Lower leg skin (tissue), 4 donors: Measurements from ENCODE around the gene CD164. TPM values are rescaled to one million over a fixed set of nuclear protein-coding genes. Genes with fewer than 3 reads are reported as not detected.

Experiments
- DNase-seq, 2 donors: peaks; one replicate each; pipeline ENCODE4 v3.0.0-alpha.2; 2019; ENCODE audit warnings: low spot score in 2 of 2
- H3K4me3 ChIP-seq: fragments of 200-600 bp; sonication (generic); 2 replicates; pipeline ENCODE4 v1.5.1; 2017; ENCODE audit warnings: mild to moderate bottlenecking, low read depth; ENCODE audit not compliant: poor library complexity, severe bottlenecking
- CTCF ChIP-seq, 3 donors: fragments of 450-650 bp; IDR thresholded peaks; one replicate each; pipeline ENCODE4 v1.5.1; 2016; ENCODE audit warnings: antibody characterized with exemption in 3 of 3, mild to moderate bottlenecking in 3 of 3, moderate library complexity in 2 of 3
- POLR2A ChIP-seq, 2 donors: fragments of 450-650 bp; IDR thresholded peaks; one replicate each; pipeline ENCODE4 v1.6.1; 2016 to 2017; ENCODE audit warnings: antibody characterized with exemption in 2 of 2, mild to moderate bottlenecking in 1 of 2, moderate library complexity in 1 of 2
- WGBS, 2 donors: methylation state at CpG; one replicate each; pipeline ENCODE4 v1.1.5; 2018; 5-methylcytosine and 5-hydroxymethylcytosine counted together
- intact Hi-C: fragments of 100-400 bp; cut with DNase I; formaldehyde crosslinking; loops from one replicate; pipeline ENCODE4 v1.15.0; 2023; ENCODE audit warnings: low total_unique reads
- total RNA-seq, 4 donors: library from RNA; depleted of rRNA; stranded (reverse); fragments of >200 nt; gene quantifications; one replicate each; pipeline ENCODE4 v1.1.0, GENCODE V29; 2016

Gene CD164
- total RNA-seq, 4 donors from 2014 or later: 136 to 179 (median 147) TPM

- intact Hi-C loops: loop anchor here (10.0 kb wide), 1 partner anchor 198 kb away; no protein-coding TSS in a partner anchor
- no peak for TF ChIP-seq POLR2A (IDR thresholded peaks at IDR 0.05)
- no peak for TF ChIP-seq CTCF (IDR thresholded peaks at IDR 0.05)
- H3K4me3 ChIP-seq: peak overlapping the region; percentile 92
- WGBS, 2 donors: 0 to 1% methylated on average over 42 of the region's 42 CpGs
- peak; percentile 91 to 98 for DNase-seq
Observed at GRCh38 chr6:109382576-109383437, 540 bp upstream of the CD164 start.

GRCh38 chr6:109381061-109381746 lies 1.1 kb downstream of the CD164 start:
- DNase-seq: no peak
- intact Hi-C loops: loop anchor here (10.0 kb wide), 1 partner anchor 196 kb away; no protein-coding TSS in a partner anchor
- peak overlapping the region; percentile 92 for H3K4me3 ChIP-seq
- TF ChIP-seq POLR2A (IDR thresholded peaks at IDR 0.05) (no peak), CTCF (IDR thresholded peaks at IDR 0.05) (no peak)
- WGBS, 2 donors: 0% methylated on average over 25 of the region's 25 CpGs

- DNase-seq: no peak
- no peak overlapping the region for H3K4me3 ChIP-seq
- intact Hi-C loops: loop anchor here (10.0 kb wide), 1 partner anchor 195 kb away; no protein-coding TSS in a partner anchor
- WGBS, 2 donors: 26 to 37% methylated on average over 2 of the region's 2 CpGs
- no peak for TF ChIP-seq POLR2A (IDR thresholded peaks at IDR 0.05)
- no peak for TF ChIP-seq CTCF (IDR thresholded peaks at IDR 0.05)
Observed at GRCh38 chr6:109379711-109380110, 2.6 kb downstream of the CD164 start.

GRCh38 chr6:109377717-109378116 lies 4.5 kb downstream of the CD164 start:
- no peak for TF ChIP-seq POLR2A (IDR thresholded peaks at IDR 0.05)
- TF ChIP-seq CTCF (IDR thresholded peaks at IDR 0.05): no peak
- intact Hi-C loops: no loop called here
- no peak overlapping the region for H3K4me3 ChIP-seq
- WGBS, 2 donors: 82 to 83% methylated on average over 3 of the region's 3 CpGs
- DNase-seq: no peak

- intact Hi-C loops: no loop called here
- TF ChIP-seq CTCF (IDR thresholded peaks at IDR 0.05) (no peak), POLR2A (IDR thresholded peaks at IDR 0.05) (no peak)
- 58 to 66% methylated on average over 4 of the region's 4 CpGs for WGBS, 2 donors
- no peak for DNase-seq
- H3K4me3 ChIP-seq: no peak overlapping the region
Observed at GRCh38 chr6:109374326-109374892, 7.9 kb downstream of the CD164 start.
